NCI-H1417 treated with DMSO at 0.1 percent for 48 hours (cell line): ENCODE measurements around the gene IL6.
"Not testable (repeated sequence)": the region's sequence is repeated elsewhere in the genome, so short reads cannot be mapped to it uniquely, and the experiment has no call there.

Source experiments
- DNase-seq: peaks from one replicate; lab custom pipeline; 2025; lab: John Stamatoyannopoulos, UW

IL6 gene

DNA sequence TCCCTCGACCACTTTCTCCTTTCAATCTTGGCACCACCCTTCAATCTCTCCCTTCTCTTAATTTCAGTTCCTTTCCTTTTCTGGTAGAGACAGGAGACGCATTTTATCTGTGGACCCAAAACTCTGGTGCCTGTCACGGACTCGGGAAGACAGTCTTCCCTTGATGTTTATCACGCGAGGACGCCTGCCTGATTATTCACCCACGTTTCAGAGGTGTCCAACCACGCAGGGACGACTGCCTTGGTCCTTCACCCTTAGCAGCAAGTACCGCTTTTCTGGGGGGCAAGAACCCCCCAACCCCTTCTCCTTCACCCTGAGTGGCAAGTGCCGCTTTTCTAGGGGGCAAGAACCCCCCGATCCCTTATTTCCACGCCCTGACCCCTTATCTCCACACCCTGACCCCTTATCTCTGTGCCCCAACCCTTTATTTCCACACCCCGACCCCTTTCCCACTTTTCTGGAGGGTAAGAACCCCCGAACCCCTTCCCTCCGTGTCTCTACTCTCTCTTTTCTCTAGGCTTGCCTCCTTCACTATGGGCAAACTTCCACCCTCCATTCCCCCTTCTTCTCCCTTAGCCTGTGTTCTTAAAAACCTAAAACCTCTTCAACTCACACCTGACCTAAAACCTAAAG is 22.9 kb upstream of the IL6 start:
- DNase-seq, result not testable (repeated sequence)

DNA sequence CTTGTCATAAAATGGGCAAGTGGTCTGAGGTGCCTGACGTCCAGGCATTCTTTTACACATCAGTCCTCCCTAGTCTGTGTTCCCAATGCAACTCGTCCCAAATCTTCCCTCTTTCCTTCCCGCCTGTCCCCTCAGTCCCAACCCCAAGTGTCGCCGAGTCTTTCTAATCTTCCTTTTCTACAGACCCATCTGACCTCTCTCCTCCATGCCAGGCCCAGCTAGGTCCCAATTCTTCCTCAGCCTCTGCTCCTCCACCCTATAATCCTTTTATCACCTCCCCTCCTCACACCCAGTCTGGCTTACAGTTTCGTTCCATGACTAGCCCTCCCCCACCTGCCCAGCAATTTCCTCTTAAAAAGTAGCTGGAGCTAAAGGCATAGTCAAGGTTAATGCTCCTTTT is 22.3 kb upstream of the IL6 start:
- DNase-seq, result not testable (repeated sequence)

DNA sequence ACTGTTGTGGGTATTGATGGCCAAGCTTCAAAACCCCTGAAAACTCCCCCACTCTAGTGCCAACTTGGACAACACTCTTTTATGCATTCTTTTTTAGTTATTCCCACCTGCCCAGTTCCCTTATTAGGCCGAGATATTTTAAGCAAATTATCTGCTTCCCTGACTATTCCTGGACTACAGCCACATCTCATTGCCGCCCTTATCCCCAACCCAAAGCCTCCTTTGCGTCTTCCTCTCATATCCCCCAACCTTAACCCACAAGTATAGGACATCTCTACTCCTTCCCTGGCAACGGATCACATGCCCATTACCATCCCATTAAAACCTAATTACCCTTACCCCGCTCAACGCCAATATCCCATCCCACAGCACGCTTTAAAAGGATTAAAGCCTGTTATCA is 21.1 kb upstream of the IL6 start:
- not testable (repeated sequence) for DNase-seq

DNA sequence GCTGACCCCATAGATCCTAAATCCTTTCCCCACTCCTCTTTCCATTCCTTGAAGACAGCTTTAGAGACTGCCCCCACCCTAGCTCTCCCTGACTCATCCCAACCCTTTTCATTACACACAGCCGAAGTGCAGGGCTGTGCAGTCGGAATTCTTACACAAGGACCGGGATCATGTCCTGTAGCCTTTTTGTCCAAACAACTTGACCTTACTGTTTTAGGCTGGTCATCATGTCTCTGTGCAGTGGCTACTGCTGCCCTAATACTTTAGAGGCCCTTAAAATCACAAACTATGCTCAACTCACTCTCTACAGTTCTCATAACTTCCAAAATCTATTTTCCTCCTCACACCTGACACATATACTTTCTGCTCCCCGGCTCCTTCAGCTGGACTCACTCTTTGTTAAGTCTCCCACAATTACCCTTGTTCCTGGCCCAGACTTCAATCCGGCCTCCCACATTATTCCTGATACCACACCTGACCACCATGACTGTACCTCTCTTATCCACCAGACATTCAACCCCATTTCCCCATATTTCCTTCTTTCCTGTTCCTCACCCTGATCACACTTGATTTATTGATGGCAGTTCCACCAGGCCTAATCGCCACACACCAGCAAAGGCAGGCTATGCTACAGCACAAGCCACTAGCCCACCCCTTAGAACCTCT is 19.8 kb upstream of the IL6 start:
- not testable (repeated sequence) for DNase-seq

DNA sequence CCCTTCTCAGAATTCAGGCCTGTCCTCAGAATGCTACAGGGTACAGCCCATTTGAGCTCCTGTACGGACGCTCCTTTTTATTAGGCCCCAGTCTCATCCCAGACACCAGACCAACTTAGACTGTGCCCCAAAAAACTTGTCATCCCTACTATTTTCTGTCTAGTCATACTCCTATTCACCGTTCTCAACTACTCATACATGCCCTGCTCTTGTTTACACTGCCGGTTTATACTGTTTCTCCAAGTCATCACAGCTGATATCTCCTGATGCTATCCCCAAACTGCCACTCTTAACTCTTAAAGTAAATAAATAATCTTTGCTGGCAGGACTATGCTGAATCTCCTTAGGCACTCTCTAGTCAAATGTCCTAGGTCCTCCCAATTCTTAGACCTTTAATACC is 18.8 kb upstream of the IL6 start:
- not testable (repeated sequence) for DNase-seq

DNA sequence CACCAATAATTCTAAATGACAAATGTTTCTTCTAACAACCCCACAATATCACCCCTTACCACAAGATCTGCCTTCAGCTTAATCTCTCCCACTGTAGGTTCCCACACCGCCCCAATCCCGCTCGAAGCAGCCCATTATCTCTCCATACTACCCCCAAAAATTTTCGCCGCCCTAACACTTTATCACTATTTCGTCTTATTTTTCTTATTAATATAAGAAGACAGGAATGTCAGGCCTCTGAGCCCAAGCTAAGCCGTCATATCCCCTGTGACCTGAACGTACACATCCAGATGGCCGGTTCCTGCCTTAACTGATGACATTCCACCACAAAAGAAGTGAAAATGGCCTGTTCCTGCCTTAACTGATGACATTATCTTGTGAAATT is 18.3 kb upstream of the IL6 start:
- DNase-seq, result not testable (repeated sequence)

DNA sequence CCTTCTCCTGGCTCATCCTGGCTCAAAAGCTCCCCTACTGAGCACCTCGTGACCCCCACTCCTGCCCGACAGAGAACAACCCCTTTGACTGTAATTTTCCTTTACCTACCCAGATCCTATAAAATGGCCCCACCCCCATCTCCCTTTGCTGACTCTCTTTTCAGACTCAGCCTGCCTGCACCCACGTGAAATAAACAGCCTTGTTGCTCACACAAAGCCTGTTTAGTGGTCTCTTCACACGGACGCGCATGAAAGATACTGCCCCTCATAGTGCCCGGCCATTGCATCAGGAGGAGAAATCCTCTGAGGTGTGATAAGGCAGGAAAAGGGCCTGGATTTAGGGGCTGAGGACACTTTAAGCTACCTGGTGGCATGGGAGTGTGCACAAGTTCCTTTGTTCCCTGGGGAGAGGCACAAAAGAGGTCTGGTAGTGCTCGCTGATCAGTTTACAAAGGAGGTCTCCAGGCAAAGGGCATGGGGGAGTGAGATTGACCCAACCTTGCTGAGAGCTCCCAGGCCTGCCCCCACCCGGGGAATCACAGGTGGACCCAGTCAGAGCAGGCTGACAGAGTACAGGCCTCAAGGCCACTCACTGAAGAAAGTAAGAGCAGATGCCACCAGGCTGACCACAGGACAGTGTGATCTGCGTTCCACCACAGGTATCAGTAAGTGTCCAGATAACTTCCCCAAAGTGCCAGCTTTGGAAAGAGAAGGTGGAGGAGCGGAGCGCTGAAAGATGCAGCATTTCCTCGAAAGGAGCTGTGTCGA is 17.8 kb upstream of the IL6 start:
- DNase-seq, result not testable (repeated sequence)

DNA sequence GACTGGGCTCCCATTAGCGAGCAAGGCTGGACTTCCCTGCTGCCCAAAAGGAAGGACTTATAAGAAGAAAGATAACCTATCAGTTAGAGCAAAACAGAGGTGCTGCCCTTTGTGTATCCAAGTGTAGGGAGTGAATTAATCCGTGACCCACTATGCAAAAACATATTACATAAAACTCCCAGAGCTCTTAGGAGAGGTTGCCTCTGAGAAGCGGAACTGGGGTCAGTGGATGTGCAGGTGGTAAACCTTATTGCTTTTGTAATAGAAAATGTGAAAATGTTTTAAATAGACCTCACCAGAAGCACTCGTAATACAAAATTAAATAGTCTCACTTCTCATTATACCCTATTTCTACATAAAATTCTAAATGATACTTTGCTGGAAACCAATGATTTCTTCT is 17.1 kb upstream of the IL6 start:
- DNase-seq, result no peak

DNA sequence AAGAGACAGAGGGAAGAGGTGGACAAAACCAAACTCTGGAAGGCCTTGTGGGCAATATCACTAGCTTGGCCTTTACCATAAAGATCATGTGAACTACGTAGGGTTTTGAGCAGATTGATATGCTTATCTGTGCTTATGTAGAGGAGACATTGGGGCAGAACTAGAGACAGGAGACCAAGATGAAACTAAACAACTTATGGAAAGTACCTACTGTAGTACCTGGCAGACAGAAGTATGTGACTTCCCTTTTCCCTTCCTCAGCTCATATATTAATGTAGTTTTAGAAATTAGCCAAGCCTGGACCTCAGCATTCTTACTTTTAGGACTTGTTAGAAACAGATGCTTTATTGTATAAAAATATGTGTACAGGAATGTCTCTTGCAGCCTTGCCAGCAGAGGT is 14.0 kb upstream of the IL6 start:
- no peak for DNase-seq

DNA sequence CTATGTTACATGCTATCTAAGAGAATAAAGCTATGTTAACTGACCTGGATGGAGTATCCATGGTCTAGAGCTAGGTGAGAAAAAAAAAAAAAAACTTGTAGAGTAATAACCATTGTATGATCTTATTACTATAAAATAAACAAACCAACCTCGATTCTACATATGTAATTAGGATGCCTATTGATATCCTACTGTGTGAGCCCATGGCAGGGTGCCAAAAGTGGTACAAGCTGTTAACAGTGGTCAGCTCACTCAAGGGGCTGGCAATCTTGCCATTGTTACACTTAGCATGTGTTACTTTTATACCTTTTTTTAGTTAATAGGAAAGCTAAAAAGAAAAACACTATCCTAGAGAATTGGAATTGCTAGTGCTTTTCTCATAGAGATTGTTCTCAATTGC is 13.5 kb upstream of the IL6 start:
- DNase-seq, result peak; percentile 53

DNA sequence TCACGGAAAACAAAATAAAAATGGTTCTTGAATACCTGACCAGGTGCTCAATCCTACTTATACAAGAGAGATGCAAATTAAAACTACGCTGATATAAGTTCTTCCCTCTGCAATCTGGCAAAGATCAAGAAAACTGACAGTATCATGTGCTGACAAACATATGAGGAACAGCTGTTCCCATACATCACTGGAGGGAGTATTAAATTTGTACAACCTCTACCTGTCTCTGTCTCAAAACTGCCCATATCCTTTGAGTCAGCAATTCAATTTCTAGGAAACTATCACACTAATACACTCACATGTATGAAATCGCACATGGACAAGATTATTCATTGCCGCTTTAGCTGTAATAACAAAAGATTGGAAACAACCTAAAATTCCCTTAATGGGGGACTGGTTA is 11.0 kb upstream of the IL6 start:
- no peak for DNase-seq

DNA sequence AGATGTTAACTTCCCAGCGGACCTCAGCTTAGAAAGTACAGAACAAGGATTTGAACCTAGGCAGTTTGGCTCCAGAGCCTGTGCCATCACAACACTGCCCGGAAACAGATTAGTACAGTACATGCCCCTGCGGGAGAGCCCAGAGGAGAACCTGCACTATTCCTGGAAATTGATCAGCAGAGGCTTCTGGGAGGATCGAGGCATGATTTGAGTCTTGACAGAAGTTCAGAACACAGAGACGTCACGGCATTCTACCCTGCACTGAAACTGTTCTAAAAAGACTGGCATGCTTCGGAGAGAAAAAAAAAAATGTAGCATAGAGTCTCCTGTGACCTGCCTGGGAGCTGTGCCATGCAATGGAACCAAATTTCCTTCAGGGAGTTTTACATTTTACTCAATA is 9.2 kb upstream of the IL6 start:
- no peak for DNase-seq

DNA sequence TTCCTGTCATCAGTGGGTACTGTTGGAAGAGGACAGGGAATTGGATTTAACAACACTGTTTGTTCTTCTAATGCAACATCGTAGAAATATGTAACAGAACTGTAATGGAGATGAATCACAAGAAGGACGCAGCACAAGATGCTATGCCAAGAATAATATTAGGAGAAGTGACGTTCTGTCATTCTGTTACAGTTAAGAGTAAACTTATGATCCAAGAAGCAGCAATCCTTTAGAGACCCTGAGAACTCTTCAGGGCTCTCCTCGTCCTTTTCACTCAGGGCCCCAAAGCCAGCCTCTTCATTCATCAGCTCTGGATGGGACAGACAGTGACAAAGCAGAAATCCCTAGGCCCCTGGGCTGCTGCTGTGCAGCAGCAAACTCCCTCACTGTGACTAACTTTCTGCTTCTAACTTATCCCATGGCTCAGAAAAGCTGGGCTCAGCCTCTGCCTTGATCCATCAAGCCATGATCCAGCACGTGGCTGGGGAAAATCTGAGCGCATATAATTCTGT is 8.7 kb upstream of the IL6 start:
- no peak for DNase-seq

DNA sequence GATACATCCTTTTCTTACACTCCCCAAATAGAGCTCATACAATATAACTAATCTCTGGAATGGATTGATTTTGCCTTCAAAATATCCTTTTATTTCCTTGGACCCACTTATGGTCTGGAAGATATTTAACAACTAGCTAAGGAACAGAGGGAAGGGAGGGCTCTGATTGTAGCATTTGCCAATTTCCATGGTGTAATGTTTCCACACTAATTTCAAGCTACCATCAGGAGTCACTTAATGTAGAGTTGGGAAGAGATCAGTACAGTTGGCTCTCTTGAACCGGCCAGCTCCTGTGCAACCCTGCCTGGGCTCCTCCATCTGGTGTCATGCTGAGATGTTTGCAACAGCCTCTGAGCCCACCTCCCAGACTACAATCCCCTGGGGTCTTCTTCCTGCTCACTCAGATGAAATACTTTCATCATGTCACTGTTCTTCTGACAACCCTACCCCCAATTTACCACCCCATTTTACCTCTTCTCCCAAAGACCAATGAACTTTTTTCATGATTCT is 8.0 kb upstream of the IL6 start:
- no peak for DNase-seq

DNA sequence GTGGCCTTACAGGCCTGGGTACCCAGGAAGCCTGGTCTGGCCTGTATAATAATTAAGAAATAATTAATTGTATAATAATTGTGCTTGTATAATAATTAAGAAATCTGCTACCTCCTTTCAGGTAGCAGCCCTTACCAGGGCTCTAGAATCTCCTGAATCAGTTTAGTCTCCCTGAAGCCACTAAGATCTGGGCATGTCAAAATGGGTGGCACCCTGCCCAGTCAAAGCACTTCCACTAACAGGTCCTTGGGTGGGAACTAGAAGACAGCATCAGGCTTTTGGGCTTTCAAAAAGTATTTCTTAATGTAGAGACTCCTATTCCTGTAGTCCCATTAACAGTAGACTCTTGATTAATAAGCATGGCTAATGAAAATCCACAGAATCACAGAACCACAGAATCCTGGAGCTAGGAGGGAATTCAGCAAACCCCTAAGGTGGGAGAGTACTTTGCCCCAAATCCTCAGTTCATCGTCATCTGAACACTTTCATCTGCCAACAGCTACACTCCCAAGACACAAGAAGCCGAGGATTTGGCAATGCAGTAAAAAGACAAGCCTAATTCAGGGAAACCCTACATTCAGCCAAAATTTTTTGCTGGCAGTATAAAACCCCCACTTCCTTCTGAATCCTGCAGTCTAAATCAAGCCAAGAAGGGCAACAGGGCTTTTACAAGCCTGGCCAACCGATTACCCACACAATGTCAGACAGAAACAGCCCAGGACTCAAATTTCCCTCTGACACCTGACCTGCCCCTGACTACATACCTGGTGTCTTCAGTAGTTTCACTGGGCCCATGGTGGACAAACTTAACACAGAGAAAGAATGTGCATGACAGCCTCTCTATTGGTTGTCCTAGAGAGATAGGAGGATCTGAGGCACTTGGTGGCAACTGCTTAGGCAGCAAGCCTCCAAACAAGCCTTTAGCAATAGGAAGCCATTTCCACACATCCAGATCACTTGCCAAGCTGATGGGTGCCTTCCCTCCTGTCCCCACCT is 5.9 kb upstream of the IL6 start:
- no peak for DNase-seq

DNA sequence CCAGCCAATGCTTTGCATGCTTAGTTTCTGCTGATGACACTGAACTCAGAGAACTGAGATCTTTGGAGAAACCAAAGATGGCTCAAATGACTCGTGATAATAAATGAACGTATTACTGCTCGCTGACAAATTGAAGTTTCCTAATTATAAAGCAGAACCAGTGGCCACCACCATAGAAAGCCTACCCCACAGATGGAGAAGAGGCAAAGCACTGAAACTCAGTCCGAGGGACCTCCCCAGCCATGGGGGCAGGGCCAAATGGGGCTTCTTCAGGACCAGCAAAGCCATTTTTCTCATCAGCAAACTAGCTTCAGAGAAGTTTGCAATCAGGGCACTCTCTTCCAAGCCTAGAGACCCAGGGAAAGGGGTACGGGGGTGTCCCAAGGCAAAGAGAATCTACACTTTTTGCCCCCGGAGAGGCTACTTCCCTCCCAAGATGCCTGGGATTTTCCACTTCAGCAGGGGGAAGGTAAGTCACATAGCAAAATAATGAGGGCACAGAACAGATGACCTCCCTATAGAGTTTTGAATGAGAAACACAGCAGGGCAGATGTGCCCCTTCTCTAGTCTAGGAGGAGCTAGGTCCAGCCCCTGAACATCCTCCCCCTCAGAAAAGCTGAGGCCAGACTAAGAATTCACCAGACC is 4.3 kb upstream of the IL6 start:
- DNase-seq, result no peak

DNA sequence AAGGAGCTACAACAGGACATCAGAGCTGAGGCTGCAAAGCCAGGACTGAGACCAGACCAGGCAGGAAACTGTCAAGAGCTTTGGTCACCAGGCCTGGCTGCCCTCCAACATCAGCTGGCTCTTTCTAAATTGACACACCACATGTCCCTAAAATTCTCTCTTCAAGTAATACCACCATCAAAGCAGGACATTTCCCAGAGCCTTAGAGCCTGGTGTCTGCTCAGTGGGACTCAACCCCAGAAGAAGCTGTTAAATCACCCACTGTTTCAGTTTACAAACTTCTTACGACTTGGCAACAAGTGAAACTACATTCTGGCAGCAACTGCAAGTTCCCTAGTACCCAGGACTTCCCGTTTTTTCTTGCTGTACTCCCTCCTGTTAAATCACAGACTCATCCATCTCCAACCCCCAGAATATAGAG is 3.8 kb upstream of the IL6 start:
- DNase-seq, result no peak

DNA sequence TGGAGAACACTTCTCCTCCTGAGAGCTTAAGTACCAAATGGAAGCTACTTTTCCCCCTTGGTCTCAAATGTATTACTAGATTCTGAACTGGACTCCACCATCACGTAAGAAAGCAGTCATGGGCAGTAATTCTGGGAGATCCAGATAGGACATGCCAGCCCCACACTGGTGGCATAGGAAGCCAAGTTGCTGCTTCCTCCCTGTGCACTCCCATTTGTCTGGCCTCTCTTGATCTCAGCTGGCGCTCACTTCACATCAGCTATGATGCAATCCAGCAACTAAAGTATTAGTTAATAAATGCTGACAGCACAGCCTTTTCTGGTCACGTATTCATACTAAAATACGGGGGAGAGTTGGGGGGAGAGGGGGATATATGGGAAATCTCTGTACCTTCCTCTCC is 3.4 kb upstream of the IL6 start:
- no peak for DNase-seq

DNA sequence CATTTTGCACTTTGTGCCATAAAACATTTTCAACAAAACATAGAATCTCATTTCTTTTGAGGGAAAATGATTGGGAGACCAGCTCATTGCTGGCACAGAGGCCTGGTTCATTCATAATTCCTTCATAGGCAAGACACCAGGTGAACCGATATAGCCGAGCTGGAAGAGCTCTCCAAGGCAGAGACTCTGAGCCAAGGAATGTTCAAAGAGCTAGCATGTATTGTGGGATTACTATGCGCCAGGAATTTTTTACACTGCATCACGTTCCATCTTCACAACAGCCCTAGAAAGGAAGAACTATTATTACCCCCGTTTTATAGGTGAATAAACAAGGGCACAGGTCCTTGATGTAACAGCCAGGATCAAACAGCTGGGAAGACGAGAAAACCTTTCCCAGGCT is 2.1 kb upstream of the IL6 start:
- DNase-seq, result no peak

DNA sequence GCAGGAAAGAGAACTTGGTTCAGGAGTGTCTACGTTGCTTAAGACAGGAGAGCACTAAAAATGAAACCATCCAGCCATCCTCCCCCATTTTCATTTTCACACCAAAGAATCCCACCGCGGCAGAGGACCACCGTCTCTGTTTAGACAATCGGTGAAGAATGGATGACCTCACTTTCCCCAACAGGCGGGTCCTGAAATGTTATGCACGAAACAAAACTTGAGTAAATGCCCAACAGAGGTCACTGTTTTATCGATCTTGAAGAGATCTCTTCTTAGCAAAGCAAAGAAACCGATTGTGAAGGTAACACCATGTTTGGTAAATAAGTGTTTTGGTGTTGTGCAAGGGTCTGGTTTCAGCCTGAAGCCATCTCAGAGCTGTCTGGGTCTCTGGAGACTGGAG is 1.4 kb upstream of the IL6 start:
- DNase-seq, result no peak

DNA sequence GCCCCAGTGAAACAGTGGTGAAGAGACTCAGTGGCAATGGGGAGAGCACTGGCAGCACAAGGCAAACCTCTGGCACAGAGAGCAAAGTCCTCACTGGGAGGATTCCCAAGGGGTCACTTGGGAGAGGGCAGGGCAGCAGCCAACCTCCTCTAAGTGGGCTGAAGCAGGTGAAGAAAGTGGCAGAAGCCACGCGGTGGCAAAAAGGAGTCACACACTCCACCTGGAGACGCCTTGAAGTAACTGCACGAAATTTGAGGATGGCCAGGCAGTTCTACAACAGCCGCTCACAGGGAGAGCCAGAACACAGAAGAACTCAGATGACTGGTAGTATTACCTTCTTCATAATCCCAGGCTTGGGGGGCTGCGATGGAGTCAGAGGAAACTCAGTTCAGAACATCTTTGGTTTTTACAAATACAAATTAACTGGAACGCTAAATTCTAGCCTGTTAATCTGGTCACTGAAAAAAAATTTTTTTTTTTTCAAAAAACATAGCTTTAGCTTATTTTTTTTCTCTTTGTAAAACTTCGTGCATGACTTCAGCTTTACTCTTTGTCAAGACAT is 574 bp upstream of the IL6 start:
- no peak for DNase-seq
